ENCODE results near the gene CNNM1.

- TF ChIP-seq CTCF (conservative IDR thresholded peaks at IDR 0.05) (no peak), EZH2 (IDR thresholded peaks at IDR 0.05; ENCODE audit: low read depth) (no peak)
Measured at GRCh38 chr10:99403674-99404073, 74.5 kb downstream of the CNNM1 start.
